Stimulated activated CD8-positive, alpha-beta memory T cell treated with anti-CD3 and anti-CD28 coated beads, Interleukin-7, amount 100 ng/mL, for 1 hour (primary cell): ENCODE measurements around the gene PRCD.

ENCODE experiments used
- DNase-seq, 2 donors: peaks; one replicate each; pipeline ENCODE4 v3.0.0-alpha.2; 2020; ENCODE audit warnings: low read depth in 2 of 2

Gene PRCD

GRCh38 chr17:76540381-76541300 is 797 bp downstream of the PRCD start:
- no peak for DNase-seq

GRCh38 chr17:76541739-76542454 is 2.1 kb downstream of the PRCD start:
- DNase-seq: no peak

- no peak for DNase-seq
These were observed 2.7 kb downstream of the PRCD start for GRCh38 chr17:76542566-76542971.

- no peak for DNase-seq
These were observed 3.1 kb downstream of the PRCD start for GRCh38 chr17:76542984-76543383.

- DNase-seq: no peak
These were observed 3.6 kb downstream of the PRCD start for GRCh38 chr17:76543482-76543825.

- no peak for DNase-seq
These were observed 4.1 kb downstream of the PRCD start for GRCh38 chr17:76543826-76544545.

- no peak for DNase-seq
These were observed 4.9 kb downstream of the PRCD start for GRCh38 chr17:76544546-76545365.

- no peak for DNase-seq
These were observed 6.2 kb downstream of the PRCD start for GRCh38 chr17:76545918-76546555.

GRCh38 chr17:76546556-76547182 is 6.8 kb downstream of the PRCD start:
- no peak for DNase-seq

GRCh38 chr17:76547183-76547641 is 7.4 kb downstream of the PRCD start:
- peak in 1 of 2 donors; percentile 34 for DNase-seq

- no peak for DNase-seq
These were observed 7.9 kb downstream of the PRCD start for GRCh38 chr17:76547642-76548202.

- DNase-seq: no peak
These were observed 8.8 kb downstream of the PRCD start for GRCh38 chr17:76548378-76549214.

- no peak for DNase-seq
These were observed 9.3 kb downstream of the PRCD start for GRCh38 chr17:76549215-76549518.

GRCh38 chr17:76549539-76549938 is 9.7 kb downstream of the PRCD start:
- no peak for DNase-seq

- DNase-seq: no peak
These were observed 11.1 kb downstream of the PRCD start for GRCh38 chr17:76550712-76551615.

GRCh38 chr17:76551685-76552084 is 11.8 kb downstream of the PRCD start:
- DNase-seq: no peak

GRCh38 chr17:76553178-76553908 is 13.5 kb downstream of the PRCD start:
- no peak for DNase-seq

GRCh38 chr17:76554131-76554530 is 14.3 kb downstream of the PRCD start:
- no peak for DNase-seq
